ENCODE results near the gene PI4K2A. TPM values are rescaled to one million over a fixed set of nuclear protein-coding genes. Genes with fewer than 3 reads are reported as not detected.

Gene PI4K2A
- total and polyA plus RNA-seq, 2 of the 13 experiments (the other 11 are each of a cell fraction or from before 2014, with no cell fraction given), result 10.9 to 14.3 TPM

- Histone ChIP-seq H3K79me2 (ENCODE audit: insufficient read depth, low read length) (no peaks in the 10 kb centered on the region), H3K27ac (ENCODE audit: extremely low read length, insufficient read depth, low read length) (no peak overlapping the region), H3K36me3 (replicated peaks in 1 of 2; ENCODE audit: control insufficient read depth in 1 of 2, insufficient read depth in 2 of 2, low read length in 2 of 2) (peaks cover 6 to 38% of the 10 kb centered on the region in 2 experiments; a peak in 3 of 5 replicates), H3K9me3 (ENCODE audit: low read length) (no peaks in the 10 kb centered on the region), H3K27me3 (ENCODE audit: control insufficient read depth in 1 of 2, insufficient read depth in 2 of 2, low read length in 2 of 2) (no peaks in the 10 kb centered on the region), H4K20me1 (ENCODE audit: insufficient read depth, low read length) (no peaks in the 10 kb centered on the region), H3K4me3 (replicated peaks in 1 of 3; ENCODE audit: insufficient read depth in 1 of 3, low read depth in 2 of 3, low read length in 3 of 3) (no peak overlapping the region), H3K9ac (ENCODE audit: insufficient read depth, low read depth, low read length) (no peak overlapping the region), H2AFZ (ENCODE audit: low read length) (no peak overlapping the region), H3K4me2 (ENCODE audit: low read depth, low read length) (no peak overlapping the region), H3K4me1 (ENCODE audit: insufficient read depth, low read length) (peaks cover 15% of the 10 kb centered on the region)
- WGBS (ENCODE audit: low lambda C conversion rate), result 89% methylated on average over 1 of the region's 1 CpG
- no peak for ATAC-seq
- no peak for TF ChIP-seq ZNF644 (CRISPR knock-in tag; IDR thresholded peaks at IDR 0.05; ENCODE audit: low read depth)
- no peak for TF ChIP-seq SIN3A (IDR thresholded peaks at IDR 0.05; ENCODE audit: borderline replicate concordance, low read depth, low read length)
- TF ChIP-seq PRPF4 (IDR thresholded peaks at IDR 0.05; ENCODE audit: low read depth, low read length, poor library complexity, severe bottlenecking), result no peak
- no peak for TF ChIP-seq KDM4B (CRISPR knock-in tag; IDR thresholded peaks at IDR 0.05)
- TF ChIP-seq, protein P1, sequence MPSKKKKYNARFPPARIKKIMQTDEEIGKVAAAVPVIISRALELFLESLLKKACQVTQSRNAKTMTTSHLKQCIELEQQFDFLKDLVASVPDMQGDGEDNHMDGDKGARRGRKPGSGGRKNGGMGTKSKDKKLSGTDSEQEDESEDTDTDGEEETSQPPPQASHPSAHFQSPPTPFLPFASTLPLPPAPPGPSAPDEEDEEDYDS (CRISPR knock-in tag; IDR thresholded peaks at IDR 0.05), result no peak
- no peak for TF ChIP-seq KDM2A (CRISPR knock-in tag; IDR thresholded peaks at IDR 0.05; ENCODE audit: borderline replicate concordance, low read depth)
- TF ChIP-seq ZNF350 (CRISPR knock-in tag; IDR thresholded peaks at IDR 0.05; ENCODE audit: borderline replicate concordance, low read depth), result no peak
- no peak for TF ChIP-seq ZNF674 (CRISPR knock-in tag; IDR thresholded peaks at IDR 0.05; ENCODE audit: low read depth)
- no peak for TF ChIP-seq RXRB (CRISPR knock-in tag; IDR thresholded peaks at IDR 0.05; ENCODE audit: borderline replicate concordance)
- TF ChIP-seq ZNF451 (CRISPR knock-in tag; IDR thresholded peaks at IDR 0.05), result no peak
- TF ChIP-seq ZNF574 (CRISPR knock-in tag; IDR thresholded peaks at IDR 0.05), result no peak
- no peak for TF ChIP-seq ZNF225 (CRISPR knock-in tag; IDR thresholded peaks at IDR 0.05)
- TF ChIP-seq, protein P2, sequence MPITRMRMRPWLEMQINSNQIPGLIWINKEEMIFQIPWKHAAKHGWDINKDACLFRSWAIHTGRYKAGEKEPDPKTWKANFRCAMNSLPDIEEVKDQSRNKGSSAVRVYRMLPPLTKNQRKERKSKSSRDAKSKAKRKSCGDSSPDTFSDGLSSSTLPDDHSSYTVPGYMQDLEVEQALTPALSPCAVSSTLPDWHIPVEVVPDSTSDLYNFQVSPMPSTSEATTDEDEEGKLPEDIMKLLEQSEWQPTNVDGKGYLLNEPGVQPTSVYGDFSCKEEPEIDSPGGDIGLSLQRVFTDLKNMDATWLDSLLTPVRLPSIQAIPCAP (CRISPR knock-in tag; IDR thresholded peaks at IDR 0.05; ENCODE audit: low read depth), result no peak
- TF ChIP-seq HOXA5 (CRISPR knock-in tag; IDR thresholded peaks at IDR 0.05), result no peak
- no peak for TF ChIP-seq ZNF468 (CRISPR knock-in tag; IDR thresholded peaks at IDR 0.05)
- no peak for TF ChIP-seq KLF13 (CRISPR knock-in tag; IDR thresholded peaks at IDR 0.05)
- TF ChIP-seq EHMT2 (IDR thresholded peaks at IDR 0.05; ENCODE audit: borderline replicate concordance, low read depth, low read length), result no peak
- TF ChIP-seq, protein P3, sequence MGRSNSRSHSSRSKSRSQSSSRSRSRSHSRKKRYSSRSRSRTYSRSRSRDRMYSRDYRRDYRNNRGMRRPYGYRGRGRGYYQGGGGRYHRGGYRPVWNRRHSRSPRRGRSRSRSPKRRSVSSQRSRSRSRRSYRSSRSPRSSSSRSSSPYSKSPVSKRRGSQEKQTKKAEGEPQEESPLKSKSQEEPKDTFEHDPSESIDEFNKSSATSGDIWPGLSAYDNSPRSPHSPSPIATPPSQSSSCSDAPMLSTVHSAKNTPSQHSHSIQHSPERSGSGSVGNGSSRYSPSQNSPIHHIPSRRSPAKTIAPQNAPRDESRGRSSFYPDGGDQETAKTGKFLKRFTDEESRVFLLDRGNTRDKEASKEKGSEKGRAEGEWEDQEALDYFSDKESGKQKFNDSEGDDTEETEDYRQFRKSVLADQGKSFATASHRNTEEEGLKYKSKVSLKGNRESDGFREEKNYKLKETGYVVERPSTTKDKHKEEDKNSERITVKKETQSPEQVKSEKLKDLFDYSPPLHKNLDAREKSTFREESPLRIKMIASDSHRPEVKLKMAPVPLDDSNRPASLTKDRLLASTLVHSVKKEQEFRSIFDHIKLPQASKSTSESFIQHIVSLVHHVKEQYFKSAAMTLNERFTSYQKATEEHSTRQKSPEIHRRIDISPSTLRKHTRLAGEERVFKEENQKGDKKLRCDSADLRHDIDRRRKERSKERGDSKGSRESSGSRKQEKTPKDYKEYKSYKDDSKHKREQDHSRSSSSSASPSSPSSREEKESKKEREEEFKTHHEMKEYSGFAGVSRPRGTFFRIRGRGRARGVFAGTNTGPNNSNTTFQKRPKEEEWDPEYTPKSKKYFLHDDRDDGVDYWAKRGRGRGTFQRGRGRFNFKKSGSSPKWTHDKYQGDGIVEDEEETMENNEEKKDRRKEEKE (IDR thresholded peaks at IDR 0.05), result no peak
- TF ChIP-seq MTA1 (CRISPR knock-in tag; IDR thresholded peaks at IDR 0.05; ENCODE audit: borderline replicate concordance), result no peak
- TF ChIP-seq FOXK1 (CRISPR knock-in tag; IDR thresholded peaks at IDR 0.05; ENCODE audit: borderline replicate concordance, low read depth), result no peak
- CTCF ChIA-PET (ENCODE audit: low intra/inter-chr PET ratio, low total read pairs), result no interaction called here
- POLR2A ChIA-PET, result no interaction called here
- intact Hi-C loops (cut with micrococcal nuclease; ENCODE audit: unreplicated experiment), result no loop called here
- in situ Hi-C loops (cut with HindIII; ENCODE audit: extremely low pct_ligation_motif_present, low pct_unique_long_range_greater_than_20kb), result no loop called here
- no peak for FAIRE-seq
- BruUV-seq (replicated peaks), result no TSS peak
- no peak for DNase-seq (ENCODE audit: low spot score)
These were observed 19.1 kb downstream of the PI4K2A start for GRCh38 chr10:97659589-97659988.
